ENCODE data around the gene ALPK1. TPM values are rescaled to one million over a fixed set of nuclear protein-coding genes. Genes with fewer than 3 reads are reported as not detected.

The ALPK1 gene
- total RNA-seq, 1 donor from 2014 or later = 36.7 TPM

- intact Hi-C loops (cut with micrococcal nuclease) = no loop called here
Observed at GRCh38 chr4:112377171-112377570, 80.0 kb downstream of the ALPK1 start.

- intact Hi-C loops (cut with micrococcal nuclease) = no loop called here
Observed at GRCh38 chr4:112377594-112378242, 80.5 kb downstream of the ALPK1 start.

GRCh38 chr4:112378243-112378620, 81.1 kb downstream of the ALPK1 start:
- intact Hi-C loops (cut with micrococcal nuclease) = no loop called here

- intact Hi-C loops (cut with micrococcal nuclease) = no loop called here
Observed at GRCh38 chr4:112378858-112379257, 81.7 kb downstream of the ALPK1 start.

GRCh38 chr4:112379306-112379705, 82.1 kb downstream of the ALPK1 start:
- intact Hi-C loops (cut with micrococcal nuclease) = no loop called here

- intact Hi-C loops (cut with micrococcal nuclease) = no loop called here
Observed at GRCh38 chr4:112381996-112382692, 85.0 kb downstream of the ALPK1 start.

- intact Hi-C loops (cut with micrococcal nuclease) = no loop called here
Observed at GRCh38 chr4:112386071-112386470, 88.9 kb downstream of the ALPK1 start.

- intact Hi-C loops (cut with micrococcal nuclease) = no loop called here
Observed at GRCh38 chr4:112402098-112402497, 104.9 kb downstream of the ALPK1 start.

GRCh38 chr4:112403101-112403945, 106.2 kb downstream of the ALPK1 start:
- intact Hi-C loops (cut with micrococcal nuclease) = no loop called here

- intact Hi-C loops (cut with micrococcal nuclease) = no loop called here
Observed at GRCh38 chr4:112410364-112410763, 113.2 kb downstream of the ALPK1 start.

GRCh38 chr4:112410804-112411203, 113.6 kb downstream of the ALPK1 start:
- intact Hi-C loops (cut with micrococcal nuclease) = no loop called here

- intact Hi-C loops (cut with micrococcal nuclease) = no loop called here
Observed at GRCh38 chr4:112411781-112412550, 114.8 kb downstream of the ALPK1 start.

GRCh38 chr4:112416464-112416863, 119.3 kb downstream of the ALPK1 start:
- intact Hi-C loops (cut with micrococcal nuclease) = no loop called here

- intact Hi-C loops (cut with micrococcal nuclease) = no loop called here
Observed at GRCh38 chr4:112418092-112418491, 120.9 kb downstream of the ALPK1 start.

- intact Hi-C loops (cut with micrococcal nuclease) = no loop called here
Observed at GRCh38 chr4:112421911-112422310, 124.7 kb downstream of the ALPK1 start.

- intact Hi-C loops (cut with micrococcal nuclease) = no loop called here
Observed at GRCh38 chr4:112422644-112423043, 125.5 kb downstream of the ALPK1 start.

- intact Hi-C loops (cut with micrococcal nuclease) = no loop called here
Observed at GRCh38 chr4:112423591-112423990, 126.4 kb downstream of the ALPK1 start.

- intact Hi-C loops (cut with micrococcal nuclease) = no loop called here
Observed at GRCh38 chr4:112425823-112426222, 128.7 kb downstream of the ALPK1 start.

GRCh38 chr4:112426416-112426815, 129.2 kb downstream of the ALPK1 start:
- intact Hi-C loops (cut with micrococcal nuclease) = no loop called here

- intact Hi-C loops (cut with micrococcal nuclease) = no loop called here
Observed at GRCh38 chr4:112431158-112431557, 134.0 kb downstream of the ALPK1 start.

GRCh38 chr4:112436987-112437386, 139.8 kb downstream of the ALPK1 start:
- intact Hi-C loops (cut with micrococcal nuclease) = no loop called here

All from T-helper 1 cell treated with Interleukin-12 subunit alpha and Interleukin-12 subunit beta and Interleukin-4 antibody, amounts not matched to agents 30 ng/mL and 1 ng/mL, for 36 hours (primary cell).